Ishikawa (cell line): ENCODE results near the gene SLC18B1.

Source experiments
- CEBPB ChIP-seq: IDR thresholded peaks from 2 replicates; pipeline ENCODE4 v1.6.1; 2012
- CREB1 ChIP-seq: IDR thresholded peaks from 2 replicates; pipeline ENCODE4 v1.6.1; 2012; ENCODE audit warnings: low read depth
- EP300 ChIP-seq: IDR thresholded peaks from 2 replicates; pipeline ENCODE4 v1.6.1; 2012; ENCODE audit warnings: borderline replicate concordance
- FOXM1 ChIP-seq: IDR thresholded peaks from 2 replicates; pipeline ENCODE4 v1.6.1; 2012; ENCODE audit warnings: low read depth, borderline replicate concordance
- RAD21 ChIP-seq: IDR thresholded peaks from 2 replicates; pipeline ENCODE4 v1.6.1; 2012; ENCODE audit warnings: low read depth
- TAF1 ChIP-seq: IDR thresholded peaks from 2 replicates; pipeline ENCODE4 v1.6.1; 2012; ENCODE audit warnings: low read depth, mild to moderate bottlenecking
- YY1 ChIP-seq: IDR thresholded peaks from 2 replicates; pipeline ENCODE4 v1.6.1; 2012; ENCODE audit warnings: low read depth
- ZBTB7A ChIP-seq: IDR thresholded peaks from 2 replicates; pipeline ENCODE4 v1.6.1; 2012; ENCODE audit warnings: low read depth
- TF ChIP-seq, protein P1 (sequence below): IDR thresholded peaks from 2 replicates; pipeline ENCODE4 v1.6.1; 2012; ENCODE audit warnings: low read depth, mild to moderate bottlenecking
- TF ChIP-seq, protein P2 (sequence below): IDR thresholded peaks from 2 replicates; pipeline ENCODE4 v1.6.1; 2012

GRCh38 chr6:132730560-132730959 is 67.9 kb downstream of the SLC18B1 start:
- TF ChIP-seq RAD21, result no peak
- no peak for TF ChIP-seq CREB1
- no peak for TF ChIP-seq ZBTB7A
- no peak for TF ChIP-seq FOXM1
- TF ChIP-seq, protein P1, sequence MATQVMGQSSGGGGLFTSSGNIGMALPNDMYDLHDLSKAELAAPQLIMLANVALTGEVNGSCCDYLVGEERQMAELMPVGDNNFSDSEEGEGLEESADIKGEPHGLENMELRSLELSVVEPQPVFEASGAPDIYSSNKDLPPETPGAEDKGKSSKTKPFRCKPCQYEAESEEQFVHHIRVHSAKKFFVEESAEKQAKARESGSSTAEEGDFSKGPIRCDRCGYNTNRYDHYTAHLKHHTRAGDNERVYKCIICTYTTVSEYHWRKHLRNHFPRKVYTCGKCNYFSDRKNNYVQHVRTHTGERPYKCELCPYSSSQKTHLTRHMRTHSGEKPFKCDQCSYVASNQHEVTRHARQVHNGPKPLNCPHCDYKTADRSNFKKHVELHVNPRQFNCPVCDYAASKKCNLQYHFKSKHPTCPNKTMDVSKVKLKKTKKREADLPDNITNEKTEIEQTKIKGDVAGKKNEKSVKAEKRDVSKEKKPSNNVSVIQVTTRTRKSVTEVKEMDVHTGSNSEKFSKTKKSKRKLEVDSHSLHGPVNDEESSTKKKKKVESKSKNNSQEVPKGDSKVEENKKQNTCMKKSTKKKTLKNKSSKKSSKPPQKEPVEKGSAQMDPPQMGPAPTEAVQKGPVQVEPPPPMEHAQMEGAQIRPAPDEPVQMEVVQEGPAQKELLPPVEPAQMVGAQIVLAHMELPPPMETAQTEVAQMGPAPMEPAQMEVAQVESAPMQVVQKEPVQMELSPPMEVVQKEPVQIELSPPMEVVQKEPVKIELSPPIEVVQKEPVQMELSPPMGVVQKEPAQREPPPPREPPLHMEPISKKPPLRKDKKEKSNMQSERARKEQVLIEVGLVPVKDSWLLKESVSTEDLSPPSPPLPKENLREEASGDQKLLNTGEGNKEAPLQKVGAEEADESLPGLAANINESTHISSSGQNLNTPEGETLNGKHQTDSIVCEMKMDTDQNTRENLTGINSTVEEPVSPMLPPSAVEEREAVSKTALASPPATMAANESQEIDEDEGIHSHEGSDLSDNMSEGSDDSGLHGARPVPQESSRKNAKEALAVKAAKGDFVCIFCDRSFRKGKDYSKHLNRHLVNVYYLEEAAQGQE, result no peak
- TF ChIP-seq, protein P2, sequence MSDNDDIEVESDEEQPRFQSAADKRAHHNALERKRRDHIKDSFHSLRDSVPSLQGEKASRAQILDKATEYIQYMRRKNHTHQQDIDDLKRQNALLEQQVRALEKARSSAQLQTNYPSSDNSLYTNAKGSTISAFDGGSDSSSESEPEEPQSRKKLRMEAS, result no peak
- no peak for TF ChIP-seq YY1
- no peak for TF ChIP-seq TAF1
- TF ChIP-seq CEBPB, result no peak
- no peak for TF ChIP-seq EP300
